Measurements from ENCODE around the gene SLC25A43.
A peak's percentile ranks its signal among the peaks of the same experiment; 100 is the strongest.
"Not testable (repeated sequence)": the region's sequence is repeated elsewhere in the genome, so short reads cannot be mapped to it uniquely, and the experiment has no call there.

Gene SLC25A43

GRCh38 chrX:119468551-119469312 is 69.6 kb downstream of the SLC25A43 start:
- peak; percentile 90 for DNase-seq

GRCh38 chrX:119469313-119469635 is 70.1 kb downstream of the SLC25A43 start:
- DNase-seq: no peak

- DNase-seq: no peak
Observed at GRCh38 chrX:119474615-119475388, 75.7 kb downstream of the SLC25A43 start.

DNA sequence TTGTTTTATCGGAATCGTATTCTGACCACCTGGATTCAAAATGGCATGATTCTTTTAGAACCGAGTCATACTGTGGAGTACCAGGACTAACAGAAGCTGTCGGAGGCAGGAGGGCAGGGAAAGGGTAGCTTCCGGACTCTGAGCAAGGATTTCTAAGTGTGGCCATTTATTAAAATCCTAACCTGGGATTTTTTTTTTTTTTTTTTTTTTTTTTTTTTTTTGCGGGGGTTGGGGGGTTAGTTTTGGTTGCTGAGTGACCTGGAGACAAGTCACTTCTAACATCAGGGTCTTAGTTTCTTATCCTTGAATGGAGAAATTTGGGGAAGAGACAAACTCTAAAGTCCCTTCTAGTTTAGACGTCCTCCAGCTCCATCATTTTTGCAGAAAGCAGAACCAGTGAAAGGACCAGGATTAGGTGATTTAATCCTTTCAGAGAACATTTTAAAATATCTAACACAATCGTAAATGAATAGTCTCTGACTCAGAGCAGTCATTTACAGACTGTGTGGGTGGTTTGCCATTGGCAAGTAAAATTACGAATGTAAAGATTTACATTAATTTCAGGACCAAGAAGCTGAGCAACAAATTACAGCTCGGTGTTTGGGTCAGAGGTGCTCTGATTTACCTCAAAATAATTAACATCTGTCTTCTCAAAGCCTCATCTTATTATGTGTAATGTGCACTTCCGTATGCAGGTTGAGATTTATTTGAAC is 76.4 kb downstream of the SLC25A43 start:
- no peak for DNase-seq

- DNase-seq: no peak
Observed at GRCh38 chrX:119477812-119478232, 78.7 kb downstream of the SLC25A43 start.

DNA sequence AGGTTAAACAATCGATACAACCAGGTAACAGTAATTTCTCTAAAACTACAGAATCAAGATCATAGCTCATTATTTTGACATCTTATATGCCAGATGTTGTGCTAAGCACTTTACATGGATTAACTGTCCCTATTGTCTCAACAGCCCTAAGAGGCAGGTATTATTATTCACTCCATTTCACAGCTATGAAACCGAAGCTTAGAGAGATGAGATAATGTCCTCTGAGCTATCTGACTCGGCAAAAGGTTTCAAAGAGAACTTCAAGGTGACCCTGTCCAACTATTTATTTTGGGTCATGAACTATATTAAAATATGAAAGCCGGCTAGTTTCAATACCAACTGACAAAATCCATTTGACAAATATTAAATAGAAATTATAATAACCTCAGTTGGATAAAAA is 79.4 kb downstream of the SLC25A43 start:
- DNase-seq: no peak

DNA sequence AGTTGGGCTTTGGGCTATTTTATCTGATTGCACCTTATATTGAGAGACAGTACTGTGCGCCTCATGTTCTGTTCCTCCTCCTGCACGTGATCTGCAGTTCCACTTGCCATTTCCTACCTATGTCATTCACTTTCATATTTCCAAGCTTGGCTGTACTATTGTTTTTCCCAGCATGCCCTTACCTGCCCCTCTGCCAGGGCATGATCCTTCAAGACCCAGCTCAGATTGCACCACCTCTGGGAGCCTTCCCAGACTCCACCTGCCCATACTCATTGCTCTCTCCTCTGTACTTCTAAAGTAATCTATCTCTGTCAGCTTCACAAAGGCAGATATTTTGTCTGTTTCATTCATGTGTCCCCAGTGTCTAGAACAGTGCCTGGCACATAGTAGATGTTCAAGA is 80.7 kb downstream of the SLC25A43 start:
- DNase-seq: no peak

DNA sequence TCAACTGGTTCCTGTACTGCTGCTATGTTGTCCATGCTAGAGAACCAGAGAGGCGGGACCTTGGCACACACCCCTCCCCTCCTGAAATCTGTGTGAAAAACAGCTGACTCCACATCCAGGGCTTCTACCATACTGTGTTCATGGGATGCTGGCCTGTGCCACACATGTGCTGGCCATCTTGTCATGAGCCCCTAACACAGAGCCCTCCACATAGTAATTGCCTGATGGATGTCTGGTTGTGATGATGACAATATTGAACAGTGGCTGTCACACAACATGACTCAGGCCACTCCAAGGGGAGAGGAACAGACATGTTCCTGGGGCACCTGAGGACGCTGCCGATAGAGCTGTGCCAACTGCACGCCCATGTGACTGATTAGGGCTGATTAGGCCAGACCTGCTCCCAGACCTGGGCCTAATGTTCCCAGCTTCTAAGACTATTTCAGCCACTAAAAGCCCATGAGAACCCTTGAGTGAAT is 82.2 kb downstream of the SLC25A43 start:
- no peak for DNase-seq

GRCh38 chrX:119482041-119482440 is 82.9 kb downstream of the SLC25A43 start:
- DNase-seq: no peak

DNA sequence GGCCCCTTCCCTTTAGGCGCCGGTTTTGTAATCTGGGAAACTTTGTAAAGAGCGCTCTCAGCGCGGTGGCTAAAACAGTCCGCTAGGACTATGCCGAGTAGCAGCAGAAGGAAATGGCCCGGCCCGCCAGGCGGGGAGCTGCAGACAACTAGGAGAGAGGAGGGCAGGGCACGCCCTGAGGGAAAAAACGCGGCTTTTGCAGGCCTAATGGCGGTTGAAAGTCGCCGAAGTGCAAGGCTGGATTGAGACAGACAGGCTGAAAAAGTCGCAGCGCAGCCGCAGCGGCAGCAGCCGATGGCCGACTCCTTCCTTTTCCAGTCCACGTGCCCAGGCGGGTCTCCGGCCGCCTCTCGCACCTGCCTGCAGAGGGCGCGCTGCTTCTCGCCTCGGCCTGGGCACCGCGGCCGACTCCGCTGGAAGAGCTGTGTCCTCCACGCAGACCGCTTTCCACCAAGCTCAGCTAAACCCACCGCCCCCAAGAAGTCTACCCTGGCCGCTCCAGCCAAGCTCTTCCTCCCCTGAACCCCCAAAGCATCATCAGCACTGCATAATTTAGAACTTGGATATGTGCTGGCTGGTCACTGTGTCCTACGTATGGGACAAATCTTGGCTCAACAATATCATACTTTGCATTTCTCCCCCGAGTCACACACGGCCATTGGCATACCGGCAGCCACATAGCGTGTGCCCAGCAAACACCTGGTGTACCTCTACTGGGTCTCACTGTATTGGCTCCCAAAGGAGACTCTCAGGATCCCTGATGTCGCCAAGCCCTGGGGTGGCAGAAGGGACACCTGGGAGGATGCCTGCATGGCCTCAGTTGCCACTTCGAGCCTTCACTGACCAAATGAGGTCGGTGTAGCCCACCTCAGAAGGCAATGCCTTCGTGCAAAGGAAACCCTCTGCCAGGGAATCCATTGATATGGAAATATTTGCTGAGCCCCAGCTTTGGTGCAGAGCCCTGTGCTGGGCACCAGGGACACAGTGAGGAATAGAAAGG is 83.6 kb downstream of the SLC25A43 start:
- peak; percentile 75 for DNase-seq

- DNase-seq: no peak
Observed at GRCh38 chrX:119486745-119487144, 87.6 kb downstream of the SLC25A43 start.

DNA sequence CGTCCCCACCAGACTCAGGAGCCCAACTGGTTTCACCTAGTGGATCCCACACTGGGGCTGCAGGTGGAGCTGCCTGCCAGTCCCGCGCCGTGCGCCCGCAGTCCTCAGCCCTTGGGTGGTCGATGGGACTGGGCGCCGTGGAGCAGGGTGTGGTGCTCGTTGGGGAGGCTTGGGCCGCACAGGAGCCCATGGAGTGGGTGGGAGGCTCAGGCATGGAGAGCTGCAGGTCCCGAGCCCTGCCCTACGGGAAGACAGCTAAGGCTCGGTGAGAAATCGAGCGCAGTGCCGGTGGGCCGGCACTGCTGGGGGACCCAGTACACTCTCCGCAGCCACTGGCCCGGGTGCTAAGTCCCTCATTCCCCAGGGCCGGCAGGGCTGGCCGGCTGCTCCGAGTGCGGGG is 88.6 kb downstream of the SLC25A43 start:
- not testable (repeated sequence) for DNase-seq

DNA sequence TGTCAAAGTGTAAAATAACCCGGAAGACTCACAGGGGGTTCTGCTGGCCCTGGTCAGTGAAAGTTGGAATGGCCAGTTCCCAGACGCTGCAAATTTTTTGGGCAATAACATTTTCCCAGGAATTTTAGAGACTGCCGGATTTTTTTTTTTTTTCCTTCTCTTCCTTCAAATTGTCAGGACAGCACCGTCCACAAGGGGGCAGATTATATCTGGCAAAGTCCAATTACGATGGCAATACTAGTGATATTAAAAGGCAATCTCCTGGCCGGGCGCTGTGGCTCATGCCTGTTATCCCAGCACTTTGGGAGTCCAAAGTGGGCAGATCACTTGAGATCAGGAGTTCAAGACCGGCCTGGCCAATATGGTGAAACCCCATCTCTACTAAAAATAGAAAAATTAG is 89.6 kb downstream of the SLC25A43 start:
- DNase-seq: peak; percentile 48

DNA sequence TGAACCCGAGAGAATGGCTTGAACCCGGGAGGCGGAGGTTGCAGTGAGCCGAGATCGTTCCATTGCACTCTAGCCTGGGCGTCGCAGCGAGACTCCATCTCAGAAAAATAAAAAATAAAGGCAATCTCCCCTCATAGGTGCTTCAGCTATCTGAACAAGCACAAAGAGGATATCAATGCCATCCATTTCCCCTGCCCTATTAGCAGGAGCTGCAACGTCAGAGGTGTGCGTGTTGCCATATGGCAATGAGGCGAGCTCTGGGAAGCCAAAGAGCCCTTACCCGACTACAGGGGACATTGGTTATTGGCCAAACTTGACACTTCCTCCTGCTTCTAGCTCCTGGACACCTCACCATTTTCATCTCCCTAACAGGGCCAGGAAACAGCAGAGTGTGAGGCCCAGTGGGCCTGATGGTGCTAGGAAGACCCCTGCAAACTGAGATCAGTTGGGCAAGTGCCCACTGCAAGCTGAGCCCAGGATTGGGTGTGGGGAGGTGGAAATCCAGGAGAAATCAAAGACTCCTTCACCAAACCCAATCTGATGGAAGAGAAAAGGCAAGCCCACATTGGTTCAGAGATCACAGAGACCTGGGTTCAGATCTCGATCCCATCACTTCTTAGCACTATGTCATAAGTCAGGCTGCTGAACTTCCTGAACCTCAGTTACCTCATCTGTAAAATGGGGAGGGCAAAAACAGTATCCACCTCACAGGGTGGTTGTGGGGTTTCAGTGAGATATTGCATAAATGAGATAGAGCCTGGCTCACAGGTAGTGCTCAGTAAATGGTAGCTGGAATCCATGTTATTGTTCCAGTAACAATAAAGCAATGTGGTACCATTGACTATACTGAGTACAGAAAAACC is 90.3 kb downstream of the SLC25A43 start:
- DNase-seq: no peak

- DNase-seq: no peak
Observed at GRCh38 chrX:119492463-119492862, 93.3 kb downstream of the SLC25A43 start.

GRCh38 chrX:119493851-119494495 is 94.8 kb downstream of the SLC25A43 start:
- DNase-seq: not testable (repeated sequence)

GRCh38 chrX:119495734-119496726 is 96.9 kb downstream of the SLC25A43 start:
- no peak for DNase-seq

DNA sequence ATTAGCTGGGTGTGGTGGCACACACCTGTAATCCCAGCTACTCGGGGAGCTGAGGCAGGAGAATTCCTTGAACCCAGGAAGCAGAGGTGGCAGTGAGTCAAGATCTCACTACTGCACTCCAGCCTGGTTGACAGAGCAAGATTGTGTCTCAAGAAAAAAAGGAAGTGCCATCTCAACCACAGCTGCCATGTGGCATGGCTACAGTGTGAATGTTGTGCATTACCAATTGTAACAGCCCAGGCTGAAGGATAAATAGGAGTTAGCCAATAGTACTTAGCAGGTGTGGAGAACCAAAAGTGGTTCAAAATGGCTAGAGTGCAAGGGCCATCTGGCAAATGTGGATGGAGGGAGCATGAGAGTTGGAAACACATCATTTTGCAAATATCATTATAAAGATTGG is 98.0 kb downstream of the SLC25A43 start:
- no peak for DNase-seq

GRCh38 chrX:119500061-119500800 is 101.1 kb downstream of the SLC25A43 start:
- DNase-seq: no peak

Measured in stimulated activated CD8-positive, alpha-beta memory T cell treated with anti-CD3 and anti-CD28 coated beads, Interleukin-4, amount 100 ng/mL, for 48 hours (primary cell).